GM12878 (cell line): ENCODE results near the gene CCDC28B. TPM values are rescaled to one million over a fixed set of nuclear protein-coding genes. Genes with fewer than 3 reads are reported as not detected.

Experiments
- BCL11A ChIP-seq: IDR thresholded peaks from 2 replicates; pipeline ENCODE4 v1.6.1; 2011; ENCODE audit warnings: low read depth, low read length
- CBX5 ChIP-seq: sonication (generic); IDR thresholded peaks from 2 replicates; pipeline ENCODE4 v1.6.1; 2016; ENCODE audit warnings: low read depth, moderate library complexity, mild to moderate bottlenecking, inconsistent platforms
- CHD4 ChIP-seq: fragments of 200-600 bp; sonication (generic); IDR thresholded peaks from 2 replicates; pipeline ENCODE4 v1.6.1; 2016; ENCODE audit warnings: mild to moderate bottlenecking
- GATAD2B ChIP-seq: fragments of 450-650 bp; conservative IDR thresholded peaks from 2 replicates; pipeline ENCODE4 v1.6.1; 2017; ENCODE audit warnings: low read depth, mild to moderate bottlenecking, moderate library complexity
- HSF1 ChIP-seq: fragments of 150-350 bp; IDR thresholded peaks from 2 replicates; pipeline ENCODE4 v1.6.1; 2014; ENCODE audit warnings: mild to moderate bottlenecking, low read depth, low read length
- IKZF2 ChIP-seq, 2 experiments: fragments of 450-650 bp; IDR thresholded peaks; 2 replicates each; pipeline ENCODE4 v1.6.1; 2017; ENCODE audit warnings: mild to moderate bottlenecking in 2 of 2, moderate library complexity in 2 of 2
- IRF3 ChIP-seq: fragments of 450-650 bp; IDR thresholded peaks from 2 replicates; pipeline ENCODE4 v1.6.1; 2014; ENCODE audit warnings: mild to moderate bottlenecking
- JUNB ChIP-seq: IDR thresholded peaks from 2 replicates; pipeline ENCODE4 v1.6.1; 2016; ENCODE audit warnings: antibody characterized with exemption, mild to moderate bottlenecking
- MEF2A ChIP-seq: IDR thresholded peaks from 2 replicates; pipeline ENCODE4 v1.6.1; 2011; ENCODE audit warnings: low read depth, mild to moderate bottlenecking, low read length, moderate library complexity; ENCODE audit not compliant: insufficient read depth
- POLR2AphosphoS2 ChIP-seq: IDR thresholded peaks from 2 replicates; pipeline ENCODE4 v1.6.1; 2011; ENCODE audit warnings: low read depth, mild to moderate bottlenecking, low read length, improper control_type of control experiment, moderate library complexity
- RAD21 ChIP-seq: IDR thresholded peaks from 2 replicates; pipeline ENCODE4 v1.6.1; 2011; ENCODE audit warnings: mild to moderate bottlenecking, low read depth, low read length, moderate library complexity; ENCODE audit not compliant: insufficient read depth
- REST ChIP-seq: IDR thresholded peaks from 2 replicates; pipeline ENCODE4 v1.6.1; 2012; ENCODE audit warnings: mild to moderate bottlenecking, low read depth, low read length
- RUNX3 ChIP-seq: IDR thresholded peaks from 2 replicates; pipeline ENCODE4 v1.6.1; 2012; ENCODE audit warnings: low read length, inconsistent platforms
- SREBF2 ChIP-seq: IDR thresholded peaks from 2 replicates; pipeline ENCODE4 v1.6.1; 2012; ENCODE audit warnings: mild to moderate bottlenecking, low read length
- STAT3 ChIP-seq: IDR thresholded peaks from 2 replicates; pipeline ENCODE4 v1.6.1; 2011; ENCODE audit warnings: low read depth, low read length, improper control_type of control experiment
- TCF12 ChIP-seq: IDR thresholded peaks from 2 replicates; pipeline ENCODE4 v1.6.1; 2011; ENCODE audit warnings: low read depth, mild to moderate bottlenecking, low read length
- TCF3 ChIP-seq: IDR thresholded peaks from 2 replicates; pipeline ENCODE4 v1.6.1; 2012; ENCODE audit warnings: low read depth, mild to moderate bottlenecking, low read length, borderline replicate concordance; ENCODE audit not compliant: insufficient read depth
- polyA plus RNA-seq, 11 experiments: library from polyadenylated mRNA; depleted of rRNA in 4 of 11; unstranded in 6 of 11; stranded (reverse) in 5 of 11; fragments of >200 nt; fragmentation: Nextera tagmentation in 4 of 11; fragmentation: Illumina TruSeq in 1 of 11; extraction: Ambion mirVana in 4 of 11; extraction: Trizol in 1 of 11; gene quantifications; 1 replicate in 1 of 11; 2 replicates in 10 of 11; pipeline versions ENCODE4 v1.2.1 to v1.2.3, GENCODE V29; 2011 to 2016; ENCODE audit warnings: inconsistent platforms in 2 of 11, missing spikeins in 2 of 11, low read depth in 1 of 11
- total RNA-seq, 4 experiments: library from RNA; depleted of rRNA in 3 of 4; stranded (reverse); fragments of >200 nt in 3 of 4; fragmentation: Illumina TruSeq in 1 of 4; extraction: Trizol in 1 of 4; gene quantifications; 2 replicates each; pipeline versions ENCODE4 v1.2.1 to v1.2.3, GENCODE V29; 2013 to 2021
- TF ChIP-seq, protein P1 (sequence below): fragments of 450-650 bp; conservative IDR thresholded peaks from 2 replicates; pipeline ENCODE4 v1.6.1; 2017; ENCODE audit warnings: mild to moderate bottlenecking, moderate library complexity
- TF ChIP-seq, protein P2 (sequence below): fragments of 450-650 bp; IDR thresholded peaks from 2 replicates; pipeline ENCODE4 v1.6.1; 2018; ENCODE audit warnings: borderline replicate concordance, mild to moderate bottlenecking; ENCODE audit not compliant: partially characterized antibody

CCDC28B gene
- total and polyA plus RNA-seq, 10 of the 15 experiments (the other 5 are each of a cell fraction or from before 2014, with no cell fraction given), result 10.5 to 135 (median 90.6) TPM

GRCh38 chr1:32201011-32201855 lies 838 bp downstream of the CCDC28B start (continued):
- TF ChIP-seq REST (no peak), CBX5 (no peak), BCL11A (no peak), IKZF2 (IDR thresholded peaks at IDR 0.05) (peak; percentile 80 to 82), STAT3 (no peak), GATAD2B (no peak; the same call in none of the 2 replicates), JUNB (no peak), IRF3 (no peak), SREBF2 (no peak), MEF2A (no peak), RUNX3 (peak; percentile 90), CHD4 (no peak), HSF1 (no peak), RAD21 (no peak; the same call in 1 of the 2 replicates), POLR2AphosphoS2 (no peak; the same call in 1 of the 2 replicates), TCF12 (peak; percentile 57; the same call in 1 of the 2 replicates), TCF3 (no peak)
- TF ChIP-seq, protein P1, sequence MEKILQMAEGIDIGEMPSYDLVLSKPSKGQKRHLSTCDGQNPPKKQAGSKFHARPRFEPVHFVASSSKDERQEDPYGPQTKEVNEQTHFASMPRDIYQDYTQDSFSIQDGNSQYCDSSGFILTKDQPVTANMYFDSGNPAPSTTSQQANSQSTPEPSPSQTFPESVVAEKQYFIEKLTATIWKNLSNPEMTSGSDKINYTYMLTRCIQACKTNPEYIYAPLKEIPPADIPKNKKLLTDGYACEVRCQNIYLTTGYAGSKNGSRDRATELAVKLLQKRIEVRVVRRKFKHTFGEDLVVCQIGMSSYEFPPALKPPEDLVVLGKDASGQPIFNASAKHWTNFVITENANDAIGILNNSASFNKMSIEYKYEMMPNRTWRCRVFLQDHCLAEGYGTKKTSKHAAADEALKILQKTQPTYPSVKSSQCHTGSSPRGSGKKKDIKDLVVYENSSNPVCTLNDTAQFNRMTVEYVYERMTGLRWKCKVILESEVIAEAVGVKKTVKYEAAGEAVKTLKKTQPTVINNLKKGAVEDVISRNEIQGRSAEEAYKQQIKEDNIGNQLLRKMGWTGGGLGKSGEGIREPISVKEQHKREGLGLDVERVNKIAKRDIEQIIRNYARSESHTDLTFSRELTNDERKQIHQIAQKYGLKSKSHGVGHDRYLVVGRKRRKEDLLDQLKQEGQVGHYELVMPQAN, result peak; percentile 58; the same call in 1 of the 2 replicates
- TF ChIP-seq, protein P2, sequence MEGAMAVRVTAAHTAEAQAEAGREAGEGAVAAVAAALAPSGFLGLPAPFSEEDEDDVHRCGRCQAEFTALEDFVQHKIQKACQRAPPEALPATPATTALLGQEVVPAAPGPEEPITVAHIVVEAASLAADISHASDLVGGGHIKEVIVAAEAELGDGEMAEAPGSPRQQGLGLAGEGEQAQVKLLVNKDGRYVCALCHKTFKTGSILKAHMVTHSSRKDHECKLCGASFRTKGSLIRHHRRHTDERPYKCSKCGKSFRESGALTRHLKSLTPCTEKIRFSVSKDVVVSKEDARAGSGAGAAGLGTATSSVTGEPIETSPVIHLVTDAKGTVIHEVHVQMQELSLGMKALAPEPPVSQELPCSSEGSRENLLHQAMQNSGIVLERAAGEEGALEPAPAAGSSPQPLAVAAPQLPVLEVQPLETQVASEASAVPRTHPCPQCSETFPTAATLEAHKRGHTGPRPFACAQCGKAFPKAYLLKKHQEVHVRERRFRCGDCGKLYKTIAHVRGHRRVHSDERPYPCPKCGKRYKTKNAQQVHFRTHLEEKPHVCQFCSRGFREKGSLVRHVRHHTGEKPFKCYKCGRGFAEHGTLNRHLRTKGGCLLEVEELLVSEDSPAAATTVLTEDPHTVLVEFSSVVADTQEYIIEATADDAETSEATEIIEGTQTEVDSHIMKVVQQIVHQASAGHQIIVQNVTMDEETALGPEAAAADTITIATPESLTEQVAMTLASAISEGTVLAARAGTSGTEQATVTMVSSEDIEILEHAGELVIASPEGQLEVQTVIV, result no peak
